Measurements from ENCODE around the gene UNK.

UNK gene

DNA sequence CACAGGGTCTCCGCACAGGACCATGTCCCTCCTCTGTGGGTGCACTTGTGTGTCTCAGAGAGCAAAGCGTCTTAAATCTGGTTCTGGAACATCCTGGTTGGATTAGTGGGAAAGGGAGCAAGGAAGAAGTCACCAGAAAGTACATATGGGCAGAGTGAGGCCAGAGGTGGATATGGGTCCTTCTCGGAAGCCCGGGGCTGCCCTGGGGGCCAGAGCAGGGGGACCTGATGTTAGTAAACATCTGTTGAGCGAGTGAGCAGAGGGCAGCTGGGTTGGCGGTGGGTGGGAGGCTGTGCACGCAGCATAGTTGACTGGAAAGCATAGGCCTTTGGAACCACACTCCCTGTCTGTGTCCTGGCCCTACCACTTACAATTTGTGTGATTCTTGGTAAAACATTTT is 36.9 kb downstream of the UNK start:
- POLR2A ChIA-PET (ENCODE audit: low non-redundant PET), result interaction anchor here (0.7 kb wide), 1 partner anchor 26 kb away, joined by 4 read pairs; no protein-coding TSS in a partner anchor
- TF ChIP-seq, protein P1, sequence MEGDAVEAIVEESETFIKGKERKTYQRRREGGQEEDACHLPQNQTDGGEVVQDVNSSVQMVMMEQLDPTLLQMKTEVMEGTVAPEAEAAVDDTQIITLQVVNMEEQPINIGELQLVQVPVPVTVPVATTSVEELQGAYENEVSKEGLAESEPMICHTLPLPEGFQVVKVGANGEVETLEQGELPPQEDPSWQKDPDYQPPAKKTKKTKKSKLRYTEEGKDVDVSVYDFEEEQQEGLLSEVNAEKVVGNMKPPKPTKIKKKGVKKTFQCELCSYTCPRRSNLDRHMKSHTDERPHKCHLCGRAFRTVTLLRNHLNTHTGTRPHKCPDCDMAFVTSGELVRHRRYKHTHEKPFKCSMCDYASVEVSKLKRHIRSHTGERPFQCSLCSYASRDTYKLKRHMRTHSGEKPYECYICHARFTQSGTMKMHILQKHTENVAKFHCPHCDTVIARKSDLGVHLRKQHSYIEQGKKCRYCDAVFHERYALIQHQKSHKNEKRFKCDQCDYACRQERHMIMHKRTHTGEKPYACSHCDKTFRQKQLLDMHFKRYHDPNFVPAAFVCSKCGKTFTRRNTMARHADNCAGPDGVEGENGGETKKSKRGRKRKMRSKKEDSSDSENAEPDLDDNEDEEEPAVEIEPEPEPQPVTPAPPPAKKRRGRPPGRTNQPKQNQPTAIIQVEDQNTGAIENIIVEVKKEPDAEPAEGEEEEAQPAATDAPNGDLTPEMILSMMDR (conservative IDR thresholded peaks at IDR 0.05; ENCODE audit: low read depth), result no peak
- no peak for DNase-seq (ENCODE audit: low spot score)
- CTCF ChIA-PET, result interaction anchor here (1.5 kb wide), 1 partner anchor 9 kb away, joined by 7 read pairs; no protein-coding TSS in a partner anchor
- H3K27ac ChIP-seq, result peak overlapping the region; percentile 71

DNA sequence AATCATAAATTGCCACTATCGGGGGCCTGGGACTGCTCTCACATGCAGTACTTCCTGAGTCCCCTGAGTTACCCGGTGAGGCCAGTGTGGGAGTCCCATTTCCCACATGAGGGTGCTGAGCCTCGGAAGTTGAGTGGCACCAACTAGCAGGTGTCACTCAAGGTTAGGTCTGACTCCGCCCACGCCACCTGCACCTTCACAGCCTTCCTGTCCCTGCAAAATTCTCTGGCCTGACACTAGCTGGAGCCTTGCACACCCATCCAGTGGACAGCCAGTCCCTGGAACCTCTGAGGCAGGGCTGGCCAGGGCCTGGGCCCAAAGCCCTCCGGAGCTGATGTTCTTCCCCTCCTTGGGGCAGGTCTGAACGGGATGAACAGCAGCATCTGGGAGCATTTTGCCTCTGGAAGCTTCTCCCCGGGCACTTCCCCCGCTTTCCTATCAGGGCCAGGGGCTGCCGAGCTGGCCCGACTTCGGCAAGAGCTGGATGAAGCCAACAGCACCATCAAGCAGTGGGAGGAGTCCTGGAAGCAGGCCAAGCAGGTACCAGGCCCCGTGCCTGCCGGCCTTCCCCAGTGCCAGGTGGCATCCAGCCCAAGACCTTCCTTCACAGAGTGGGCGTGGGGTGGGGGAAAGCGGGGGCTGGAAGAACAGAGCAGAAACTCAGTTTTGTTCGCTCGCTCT is 37.7 kb downstream of the UNK start:
- CTCF ChIA-PET, result interaction anchor here (0.6 kb wide), 1 partner anchor 57 kb away, joined by 4 read pairs; the partner anchor contains the start of gene GALK1
- POLR2A ChIA-PET (ENCODE audit: low non-redundant PET), result interaction anchor here (0.6 kb wide), 1 partner anchor 97 kb away, joined by 3 read pairs; no protein-coding TSS in a partner anchor
- no peak for DNase-seq (ENCODE audit: low spot score)

GRCh38 chr17:75822800-75823166 is 38.2 kb downstream of the UNK start:
- DNase-seq (ENCODE audit: low spot score), result no peak
- ChIA-PET POLR2A (ENCODE audit: low non-redundant PET) (no interaction called here), CTCF (no interaction called here)
- peak overlapping the region; percentile 71 for H3K27ac ChIP-seq
- TF ChIP-seq, protein P1 (conservative IDR thresholded peaks at IDR 0.05; ENCODE audit: low read depth), result no peak

More for the DNA sequence above, 37.7 kb downstream of the UNK start:
- TF ChIP-seq, protein P1 (conservative IDR thresholded peaks at IDR 0.05; ENCODE audit: low read depth), result no peak
- H3K27ac ChIP-seq, result peak overlapping the region; percentile 71

DNA sequence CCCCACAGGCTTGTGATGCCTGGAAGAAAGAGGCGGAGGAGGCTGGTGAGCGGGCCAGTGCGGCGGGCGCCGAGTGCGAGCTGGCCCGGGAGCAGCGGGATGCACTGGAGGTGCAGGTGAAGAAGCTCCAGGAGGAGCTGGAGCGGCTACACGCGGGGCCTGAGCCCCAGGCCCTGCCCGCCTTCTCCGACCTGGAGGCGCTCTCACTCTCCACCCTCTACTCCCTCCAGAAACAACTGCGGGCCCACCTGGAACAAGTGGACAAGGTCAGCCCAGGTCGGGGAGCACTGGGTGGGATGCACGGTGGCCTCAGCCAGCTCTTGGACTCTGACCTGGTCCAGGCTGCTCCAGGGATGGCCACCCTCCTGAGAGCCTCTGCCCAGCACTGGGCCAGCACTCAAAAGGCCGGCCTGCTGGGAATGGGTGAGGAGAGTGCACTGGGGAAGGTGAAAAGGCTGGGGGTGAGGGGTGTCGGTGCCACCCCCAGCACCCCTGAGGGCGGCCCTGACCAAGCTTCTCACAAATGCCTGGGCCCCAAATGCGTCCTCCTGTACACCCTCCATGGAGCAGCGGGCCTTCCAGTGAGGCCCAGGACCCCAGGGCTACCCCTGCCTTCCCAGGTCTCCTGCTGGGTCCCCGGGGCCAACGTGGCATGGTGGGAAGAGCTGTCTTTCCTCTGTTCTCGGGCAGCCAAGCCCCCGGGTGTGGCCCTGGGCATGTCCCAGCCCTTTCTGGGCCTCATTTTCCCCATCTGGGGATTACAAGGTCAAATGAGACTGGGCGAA is 38.8 kb downstream of the UNK start:
- TF ChIP-seq, protein P1 (conservative IDR thresholded peaks at IDR 0.05; ENCODE audit: low read depth), result no peak
- CTCF ChIA-PET, result no interaction called here
- H3K27ac ChIP-seq, result peak overlapping the region; percentile 71
- no peak for DNase-seq (ENCODE audit: low spot score)
- POLR2A ChIA-PET (ENCODE audit: low non-redundant PET), result interaction anchor here (0.6 kb wide), 1 partner anchor 11 kb away, joined by 3 read pairs; no protein-coding TSS in a partner anchor

DNA sequence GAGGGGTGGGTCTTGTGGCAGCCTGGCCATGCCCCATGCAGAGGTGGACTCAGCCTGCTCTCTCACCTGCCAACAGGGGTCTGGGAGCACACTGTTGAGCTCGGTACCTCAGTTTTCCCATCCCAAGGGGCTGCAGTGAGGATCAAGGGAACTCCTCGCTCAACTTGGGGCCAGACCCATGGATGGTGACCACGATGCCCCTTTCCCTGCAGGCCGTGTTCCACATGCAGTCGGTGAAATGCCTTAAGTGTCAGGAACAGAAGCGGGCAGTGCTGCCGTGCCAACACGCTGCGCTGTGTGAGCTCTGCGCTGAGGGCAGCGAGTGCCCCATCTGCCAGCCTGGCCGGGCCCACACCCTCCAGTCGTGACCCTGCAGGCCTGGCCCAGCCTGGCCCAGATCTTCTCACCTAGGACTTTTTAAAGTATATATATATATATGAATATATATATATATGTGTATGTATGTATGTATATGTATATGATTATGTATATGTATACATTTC is 39.5 kb downstream of the UNK start:
- ChIA-PET POLR2A (ENCODE audit: low non-redundant PET) (interaction anchor here (0.6 kb wide), 2 partner anchors 10 kb away, joined by 3 read pairs; no protein-coding TSS in a partner anchor), CTCF (no interaction called here)
- DNase-seq (ENCODE audit: low spot score), result no peak
- TF ChIP-seq, protein P1 (conservative IDR thresholded peaks at IDR 0.05; ENCODE audit: low read depth), result no peak
- H3K27ac ChIP-seq, result peak overlapping the region; percentile 71

DNA sequence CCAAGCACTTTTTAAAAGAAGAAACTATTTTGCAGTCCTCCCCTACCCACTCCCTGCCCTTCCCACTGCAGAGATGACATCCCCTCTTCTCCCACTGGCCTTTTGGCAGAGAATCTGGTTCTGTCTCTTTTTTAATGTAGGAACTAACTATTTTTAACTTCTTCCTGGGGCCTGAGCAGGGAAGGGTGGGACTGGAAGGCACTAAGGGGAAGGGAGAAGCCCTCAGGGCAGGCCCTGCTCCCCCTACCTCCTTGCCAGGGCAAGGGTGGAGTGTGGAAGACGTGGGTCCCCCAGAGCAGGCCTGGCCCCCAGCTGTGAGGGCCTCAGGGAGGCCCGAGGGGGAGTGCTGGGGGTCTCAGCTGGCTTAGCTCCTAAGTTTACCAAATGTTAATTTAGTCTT is 40.1 kb downstream of the UNK start:
- TF ChIP-seq, protein P1 (conservative IDR thresholded peaks at IDR 0.05; ENCODE audit: low read depth), result no peak
- CTCF ChIA-PET, result no interaction called here
- DNase-seq (ENCODE audit: low spot score), result no peak
- POLR2A ChIA-PET (ENCODE audit: low non-redundant PET), result interaction anchor here (0.6 kb wide), 2 partner anchors 10 kb away, joined by 3 to 4 read pairs; no protein-coding TSS in a partner anchor
- peak overlapping the region; percentile 67 for H3K27ac ChIP-seq

Measured in RWPE1 (cell line).